Stimulated activated memory B cell treated with anti-CD40 and anti-IgM and Interleukin-4, amounts not matched to agents 10 μg/mL and 1 μg/mL and 100 μg/mL, for 72 hours (primary cell): ENCODE measurements around the gene TK2.
"Not testable (repeated sequence)": the region's sequence is repeated elsewhere in the genome, so short reads cannot be mapped to it uniquely, and the experiment has no call there.

ENCODE experiments used
- ATAC-seq: fragments of 150-1000 bp; cut with Tn5 transposase; 2 replicates; pipeline ENCODE4 v1.10.0; 2021
- H3K27ac Mint-ChIP-seq: one replicate; pipeline ENCODE4 v1.8.0; 2022; ENCODE audit warnings: mild to moderate bottlenecking, mixed read lengths
- H3K27me3 Mint-ChIP-seq: one replicate; pipeline ENCODE4 v1.8.0; 2022; ENCODE audit warnings: mixed read lengths
- H3K36me3 Mint-ChIP-seq: one replicate; pipeline ENCODE4 v1.8.0; 2022; ENCODE audit warnings: mixed read lengths
- H3K4me1 Mint-ChIP-seq: one replicate; pipeline ENCODE4 v1.8.0; 2022; ENCODE audit warnings: mixed read lengths
- H3K4me3 Mint-ChIP-seq: one replicate; pipeline ENCODE4 v1.8.0; 2022; ENCODE audit warnings: mild to moderate bottlenecking, moderate library complexity, mixed read lengths
- H3K9me3 Mint-ChIP-seq: one replicate; pipeline ENCODE4 v1.8.0; 2022; ENCODE audit warnings: mixed read lengths

TK2 gene

DNA sequence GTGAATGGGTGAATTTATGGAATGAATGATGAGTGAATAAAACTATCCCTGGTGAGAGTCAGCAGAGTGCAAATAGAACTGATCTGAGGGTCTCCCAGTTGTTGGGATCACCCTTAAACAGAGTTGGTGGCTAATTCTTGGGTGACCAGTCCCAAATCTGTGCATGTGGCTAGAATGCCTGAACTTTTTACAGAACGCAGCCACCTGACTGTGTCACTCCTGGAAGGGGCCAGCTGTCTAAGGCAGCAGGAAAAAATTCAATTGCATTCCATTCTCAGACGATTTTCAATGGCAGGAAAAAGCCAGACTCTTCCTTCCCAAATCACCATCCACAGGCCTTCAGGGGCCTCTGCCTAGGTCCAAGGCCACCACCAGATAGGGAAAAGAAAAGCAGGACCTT is 79.4 kb downstream of the TK2 start:
- H3K27ac Mint-ChIP-seq: no peak overlapping the region
- H3K27me3 Mint-ChIP-seq: peaks cover 65% of the 10 kb centered on the region
- peaks cover 3% of the 10 kb centered on the region for H3K9me3 Mint-ChIP-seq
- no peaks in the 10 kb centered on the region for H3K36me3 Mint-ChIP-seq
- ATAC-seq: no peak
- peaks cover 19% of the 10 kb centered on the region for H3K4me1 Mint-ChIP-seq
- H3K4me3 Mint-ChIP-seq: no peak overlapping the region

DNA sequence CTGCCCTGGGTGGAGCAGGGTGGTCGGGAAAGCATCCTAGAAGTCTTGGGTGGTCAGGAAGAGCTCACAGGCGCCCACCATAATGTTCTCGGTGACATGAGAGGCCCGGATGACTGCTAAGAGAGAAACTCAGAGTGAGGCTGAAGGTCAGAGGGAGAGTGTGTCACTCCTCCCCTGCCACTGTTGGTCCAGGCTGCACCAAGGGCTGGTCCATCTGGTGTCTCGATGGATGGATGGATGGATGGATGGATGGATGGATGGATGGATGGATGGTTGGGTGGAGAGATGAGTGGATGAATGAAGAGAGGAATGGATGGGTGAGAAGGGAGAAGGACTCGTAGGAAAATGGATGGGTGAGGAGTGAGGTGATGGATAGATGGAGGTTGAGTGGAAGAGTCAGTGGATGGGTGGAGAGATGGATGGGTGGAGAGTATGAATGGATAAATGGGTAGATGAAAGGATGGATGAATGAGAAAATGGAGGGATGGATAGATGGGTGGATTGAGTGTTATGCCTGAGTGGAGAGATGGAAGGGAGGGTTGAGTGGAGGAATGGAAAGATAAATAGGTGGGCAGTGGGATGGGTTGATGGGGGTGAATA is 79.9 kb downstream of the TK2 start:
- peaks cover 3% of the 10 kb centered on the region for H3K9me3 Mint-ChIP-seq
- H3K27me3 Mint-ChIP-seq: peaks cover 70% of the 10 kb centered on the region
- H3K36me3 Mint-ChIP-seq: no peaks in the 10 kb centered on the region
- no peak for ATAC-seq
- peaks cover 14% of the 10 kb centered on the region for H3K4me1 Mint-ChIP-seq
- no peak overlapping the region for H3K27ac Mint-ChIP-seq
- H3K4me3 Mint-ChIP-seq: no peak overlapping the region

GRCh38 chr16:66469291-66469946 is 80.5 kb downstream of the TK2 start:
- Mint-ChIP-seq H3K36me3 (no peaks in the 10 kb centered on the region), H3K4me1 (peaks cover 8% of the 10 kb centered on the region), H3K4me3 (no peak overlapping the region), H3K27me3 (peaks cover 77% of the 10 kb centered on the region), H3K9me3 (peaks cover 3% of the 10 kb centered on the region), H3K27ac (no peak overlapping the region)
- ATAC-seq: no peak

GRCh38 chr16:66468321-66468965 is 81.5 kb downstream of the TK2 start:
- ATAC-seq: no peak
- H3K27ac Mint-ChIP-seq: no peak overlapping the region
- H3K4me1 Mint-ChIP-seq: no peaks in the 10 kb centered on the region
- no peak overlapping the region for H3K4me3 Mint-ChIP-seq
- H3K9me3 Mint-ChIP-seq: peaks cover 3% of the 10 kb centered on the region
- no peaks in the 10 kb centered on the region for H3K36me3 Mint-ChIP-seq
- H3K27me3 Mint-ChIP-seq: peaks cover 86% of the 10 kb centered on the region

GRCh38 chr16:66467611-66468010 is 82.3 kb downstream of the TK2 start:
- no peak overlapping the region for H3K27ac Mint-ChIP-seq
- no peak for ATAC-seq
- peaks cover 91% of the 10 kb centered on the region for H3K27me3 Mint-ChIP-seq
- H3K4me3 Mint-ChIP-seq: no peak overlapping the region
- no peaks in the 10 kb centered on the region for H3K4me1 Mint-ChIP-seq
- H3K9me3 Mint-ChIP-seq: peaks cover 3% of the 10 kb centered on the region
- no peaks in the 10 kb centered on the region for H3K36me3 Mint-ChIP-seq

- H3K27me3 Mint-ChIP-seq: peaks cover 88% of the 10 kb centered on the region
- H3K4me3 Mint-ChIP-seq, ATAC-seq, H3K36me3 Mint-ChIP-seq, H3K27ac Mint-ChIP-seq, H3K9me3 Mint-ChIP-seq, H3K4me1 Mint-ChIP-seq: not testable (repeated sequence)
Observed at GRCh38 chr16:66466636-66467035, 83.3 kb downstream of the TK2 start.

- not testable (repeated sequence) for H3K36me3 Mint-ChIP-seq, ATAC-seq, H3K4me3 Mint-ChIP-seq, H3K9me3 Mint-ChIP-seq, H3K4me1 Mint-ChIP-seq, H3K27ac Mint-ChIP-seq
- H3K27me3 Mint-ChIP-seq: peaks cover 90% of the 10 kb centered on the region
Observed at GRCh38 chr16:66465946-66466345, 84.0 kb downstream of the TK2 start.

- H3K27me3 Mint-ChIP-seq: peaks cover 91% of the 10 kb centered on the region
- no peaks in the 10 kb centered on the region for H3K4me1 Mint-ChIP-seq
- no peak overlapping the region for H3K4me3 Mint-ChIP-seq
- peaks cover 3% of the 10 kb centered on the region for H3K9me3 Mint-ChIP-seq
- H3K36me3 Mint-ChIP-seq: no peaks in the 10 kb centered on the region
- no peak for ATAC-seq
- H3K27ac Mint-ChIP-seq: no peak overlapping the region
Observed at GRCh38 chr16:66462912-66463311, 87.0 kb downstream of the TK2 start.

DNA sequence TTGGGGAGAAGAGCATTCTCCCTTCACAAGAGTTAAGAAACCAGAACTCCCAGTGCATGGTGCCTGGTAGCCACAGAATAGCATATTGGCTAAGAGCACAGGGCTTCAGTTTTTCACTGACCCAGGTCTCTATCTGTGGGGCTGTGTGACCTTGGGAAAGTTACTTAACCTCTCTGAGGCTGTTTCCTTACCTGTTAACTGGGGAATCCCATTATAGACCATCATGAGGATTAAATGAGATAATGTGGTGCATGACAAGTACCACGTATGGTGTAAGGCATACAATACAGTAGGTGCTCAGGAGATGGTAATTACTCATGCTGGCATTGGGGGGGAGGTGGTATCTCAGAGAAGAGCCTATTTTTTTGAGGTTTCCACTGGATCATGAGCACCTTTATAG is 89.2 kb downstream of the TK2 start:
- H3K36me3 Mint-ChIP-seq: no peaks in the 10 kb centered on the region
- peaks cover 75% of the 10 kb centered on the region for H3K27me3 Mint-ChIP-seq
- no peaks in the 10 kb centered on the region for H3K4me1 Mint-ChIP-seq
- H3K27ac Mint-ChIP-seq: no peak overlapping the region
- no peaks in the 10 kb centered on the region for H3K9me3 Mint-ChIP-seq
- H3K4me3 Mint-ChIP-seq: no peak overlapping the region
- ATAC-seq: no peak

- Mint-ChIP-seq H3K4me1 (no peaks in the 10 kb centered on the region), H3K36me3 (no peaks in the 10 kb centered on the region), H3K9me3 (no peaks in the 10 kb centered on the region), H3K4me3 (no peak overlapping the region), H3K27me3 (peaks cover 67% of the 10 kb centered on the region), H3K27ac (no peak overlapping the region)
- ATAC-seq: no peak
Observed at GRCh38 chr16:66459878-66460277, 90.0 kb downstream of the TK2 start.

DNA sequence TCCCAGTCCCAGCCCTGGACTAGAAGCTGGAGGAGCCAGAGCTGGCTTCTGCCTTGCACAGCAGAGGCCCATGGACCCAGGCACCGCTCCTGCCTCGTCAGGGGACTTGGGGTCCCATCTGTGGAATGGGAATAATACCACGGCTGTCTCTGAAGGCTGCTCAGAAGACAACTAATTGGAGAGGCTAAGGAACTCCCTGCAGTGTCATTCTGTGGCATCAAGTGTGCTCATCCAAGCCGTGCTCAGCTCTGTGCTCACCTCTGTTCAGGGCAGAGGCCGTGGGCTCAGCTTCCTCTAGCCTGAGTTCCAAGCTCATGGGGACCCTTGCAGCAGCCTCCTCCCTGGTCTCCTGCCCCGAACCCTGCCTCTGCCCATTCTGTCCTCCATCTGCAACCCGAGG is 91.1 kb downstream of the TK2 start:
- H3K27me3 Mint-ChIP-seq: peaks cover 57% of the 10 kb centered on the region
- no peak for ATAC-seq
- H3K4me1 Mint-ChIP-seq: no peaks in the 10 kb centered on the region
- H3K9me3 Mint-ChIP-seq: no peaks in the 10 kb centered on the region
- H3K27ac Mint-ChIP-seq: no peak overlapping the region
- no peaks in the 10 kb centered on the region for H3K36me3 Mint-ChIP-seq
- no peak overlapping the region for H3K4me3 Mint-ChIP-seq

- Mint-ChIP-seq H3K4me3 (no peak overlapping the region), H3K27me3 (peaks cover 51% of the 10 kb centered on the region), H3K27ac (no peak overlapping the region), H3K36me3 (no peaks in the 10 kb centered on the region), H3K9me3 (no peaks in the 10 kb centered on the region), H3K4me1 (no peaks in the 10 kb centered on the region)
- no peak for ATAC-seq
Observed at GRCh38 chr16:66458292-66458691, 91.6 kb downstream of the TK2 start.
